ENCODE results near the gene TRMT13.

The TRMT13 gene

GRCh38 chr1:100090471-100090870 is 42.5 kb upstream of the TRMT13 start:
- Histone ChIP-seq H3F3A (ENCODE audit: insufficient read depth) (peaks cover 22% of the 10 kb centered on the region), H3K27ac (ENCODE audit: low read depth, low read length) (no peak overlapping the region), H3K9ac (ENCODE audit: low read length) (no peak overlapping the region), H3K79me2 (ENCODE audit: insufficient read depth, low read length) (no peaks in the 10 kb centered on the region), H3K9me3 (ENCODE audit: insufficient read depth, low read length) (no peaks in the 10 kb centered on the region), H4K20me1 (ENCODE audit: low read depth, low read length) (no peaks in the 10 kb centered on the region), H2AFZ (ENCODE audit: low read depth, low read length, severe bottlenecking) (no peak overlapping the region), H3K4me3 (ENCODE audit: insufficient read depth, low read length, poor library complexity, severe bottlenecking) (no peak overlapping the region), H3K4me2 (ENCODE audit: low read depth, low read length, poor library complexity, severe bottlenecking) (no peak overlapping the region), H3K36me3 (ENCODE audit: low read length) (peaks cover 1% of the 10 kb centered on the region; the same call in 1 of the 2 replicates), H3K9me2 (replicated peaks; ENCODE audit: insufficient read depth, low read length) (no peaks in the 10 kb centered on the region), H3K27me3 (ENCODE audit: low read length) (no peaks in the 10 kb centered on the region)
- TF ChIP-seq EZH2phosphoT487 (conservative IDR thresholded peaks at IDR 0.05; ENCODE audit: low read length): no peak
- TF ChIP-seq, protein P1, sequence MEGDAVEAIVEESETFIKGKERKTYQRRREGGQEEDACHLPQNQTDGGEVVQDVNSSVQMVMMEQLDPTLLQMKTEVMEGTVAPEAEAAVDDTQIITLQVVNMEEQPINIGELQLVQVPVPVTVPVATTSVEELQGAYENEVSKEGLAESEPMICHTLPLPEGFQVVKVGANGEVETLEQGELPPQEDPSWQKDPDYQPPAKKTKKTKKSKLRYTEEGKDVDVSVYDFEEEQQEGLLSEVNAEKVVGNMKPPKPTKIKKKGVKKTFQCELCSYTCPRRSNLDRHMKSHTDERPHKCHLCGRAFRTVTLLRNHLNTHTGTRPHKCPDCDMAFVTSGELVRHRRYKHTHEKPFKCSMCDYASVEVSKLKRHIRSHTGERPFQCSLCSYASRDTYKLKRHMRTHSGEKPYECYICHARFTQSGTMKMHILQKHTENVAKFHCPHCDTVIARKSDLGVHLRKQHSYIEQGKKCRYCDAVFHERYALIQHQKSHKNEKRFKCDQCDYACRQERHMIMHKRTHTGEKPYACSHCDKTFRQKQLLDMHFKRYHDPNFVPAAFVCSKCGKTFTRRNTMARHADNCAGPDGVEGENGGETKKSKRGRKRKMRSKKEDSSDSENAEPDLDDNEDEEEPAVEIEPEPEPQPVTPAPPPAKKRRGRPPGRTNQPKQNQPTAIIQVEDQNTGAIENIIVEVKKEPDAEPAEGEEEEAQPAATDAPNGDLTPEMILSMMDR (IDR thresholded peaks at IDR 0.05; ENCODE audit: insufficient read depth, low read length, poor library complexity, severe bottlenecking): no peak

- no peaks in the 10 kb centered on the region for H3K79me2 ChIP-seq (ENCODE audit: insufficient read depth, low read length)
- H3K36me3 ChIP-seq (ENCODE audit: low read length): peaks cover 60% of the 10 kb centered on the region
- no peaks in the 10 kb centered on the region for H4K20me1 ChIP-seq (ENCODE audit: low read depth, low read length)
- H3K27ac ChIP-seq (ENCODE audit: low read depth, low read length): no peak overlapping the region
- H2AFZ ChIP-seq (ENCODE audit: low read depth, low read length, severe bottlenecking): no peak overlapping the region
- H3K4me2 ChIP-seq (ENCODE audit: low read depth, low read length, poor library complexity, severe bottlenecking): no peak overlapping the region
- no peaks in the 10 kb centered on the region for H3F3A ChIP-seq (ENCODE audit: insufficient read depth)
- no peaks in the 10 kb centered on the region for H3K27me3 ChIP-seq (ENCODE audit: low read length)
- no peak overlapping the region for H3K4me3 ChIP-seq (ENCODE audit: insufficient read depth, low read length, poor library complexity, severe bottlenecking)
- H3K9ac ChIP-seq (ENCODE audit: low read length): no peak overlapping the region
- no peaks in the 10 kb centered on the region for H3K9me2 ChIP-seq (replicated peaks; ENCODE audit: insufficient read depth, low read length)
- TF ChIP-seq, protein P1 (IDR thresholded peaks at IDR 0.05; ENCODE audit: insufficient read depth, low read length, poor library complexity, severe bottlenecking): no peak
- H3K9me3 ChIP-seq (ENCODE audit: insufficient read depth, low read length): no peaks in the 10 kb centered on the region
Observed at GRCh38 chr1:100100202-100100601, 32.8 kb upstream of the TRMT13 start.

DNA sequence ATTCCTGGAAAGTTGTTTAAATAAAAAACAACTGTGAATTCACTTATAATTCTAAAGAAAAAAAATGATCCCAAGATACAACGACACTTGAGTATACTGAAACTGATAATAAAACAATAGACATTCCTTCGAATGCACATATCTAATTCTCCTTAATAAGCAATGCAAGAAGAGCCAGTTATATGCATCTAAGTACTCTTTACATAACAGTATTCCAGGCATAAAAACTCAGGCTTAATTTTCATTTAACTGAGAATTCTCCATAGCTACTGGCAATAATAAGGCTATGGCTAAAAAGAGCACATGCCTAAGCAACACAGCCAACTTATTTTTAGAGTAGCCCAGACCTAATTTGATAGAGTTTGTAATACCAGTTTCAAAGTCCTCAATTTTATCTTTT is 31.4 kb upstream of the TRMT13 start:
- Histone ChIP-seq H3F3A (ENCODE audit: insufficient read depth) (no peaks in the 10 kb centered on the region), H3K27me3 (ENCODE audit: low read length) (no peaks in the 10 kb centered on the region), H4K20me1 (ENCODE audit: low read depth, low read length) (no peaks in the 10 kb centered on the region), H3K27ac (ENCODE audit: low read depth, low read length) (no peak overlapping the region), H3K4me3 (ENCODE audit: insufficient read depth, low read length, poor library complexity, severe bottlenecking) (no peak overlapping the region), H3K9me2 (replicated peaks; ENCODE audit: insufficient read depth, low read length) (no peaks in the 10 kb centered on the region), H3K9ac (ENCODE audit: low read length) (no peak overlapping the region), H3K4me2 (ENCODE audit: low read depth, low read length, poor library complexity, severe bottlenecking) (no peak overlapping the region), H3K36me3 (ENCODE audit: low read length) (peaks cover 56% of the 10 kb centered on the region), H3K9me3 (ENCODE audit: insufficient read depth, low read length) (no peaks in the 10 kb centered on the region), H2AFZ (ENCODE audit: low read depth, low read length, severe bottlenecking) (no peak overlapping the region), H3K79me2 (ENCODE audit: insufficient read depth, low read length) (no peaks in the 10 kb centered on the region)
- TF ChIP-seq EZH2phosphoT487 (conservative IDR thresholded peaks at IDR 0.05; ENCODE audit: low read length): no peak
- TF ChIP-seq, protein P1 (IDR thresholded peaks at IDR 0.05; ENCODE audit: insufficient read depth, low read length, poor library complexity, severe bottlenecking): no peak
